T-helper 2 cell (primary cell): Measurements from ENCODE around the gene PIK3C3.
A peak's percentile ranks its signal among the peaks of the same experiment; 100 is the strongest.
"Not testable (repeated sequence)": the region's sequence is repeated elsewhere in the genome, so short reads cannot be mapped to it uniquely, and the experiment has no call there.

Source experiments
- DNase-seq, 5 experiments: peaks; one replicate each; pipeline versions ENCODE4 v3.0.0 to v3.0.0-alpha.2; 2012 to 2022

Gene PIK3C3

GRCh38 chr18:42025974-42026625 lies 71.1 kb downstream of the PIK3C3 start:
- peak in 1 of 5 experiments; percentile 47 for DNase-seq

- peak in 2 of 5 experiments; percentile 5 to 53 for DNase-seq
Measured at GRCh38 chr18:42028247-42028832, 73.3 kb downstream of the PIK3C3 start.

- DNase-seq: peak in 1 of 5 experiments; percentile 67
Measured at GRCh38 chr18:42029092-42029491, 74.1 kb downstream of the PIK3C3 start.

GRCh38 chr18:42030586-42031182 lies 75.7 kb downstream of the PIK3C3 start:
- DNase-seq: no peak

- DNase-seq: no peak
Measured at GRCh38 chr18:42032447-42032846, 77.4 kb downstream of the PIK3C3 start.

GRCh38 chr18:42033137-42033810 lies 78.2 kb downstream of the PIK3C3 start:
- no peak for DNase-seq

- DNase-seq: no peak
Measured at GRCh38 chr18:42038936-42039335, 83.9 kb downstream of the PIK3C3 start.

- DNase-seq: no peak
Measured at GRCh38 chr18:42039396-42039795, 84.4 kb downstream of the PIK3C3 start.

GRCh38 chr18:42041793-42042192 lies 86.8 kb downstream of the PIK3C3 start:
- no peak for DNase-seq

GRCh38 chr18:42045346-42045745 lies 90.3 kb downstream of the PIK3C3 start:
- no peak for DNase-seq

- DNase-seq: no peak
Measured at GRCh38 chr18:42047721-42048120, 92.7 kb downstream of the PIK3C3 start.

GRCh38 chr18:42048158-42048557 lies 93.1 kb downstream of the PIK3C3 start:
- no peak for DNase-seq

- DNase-seq: not testable (repeated sequence)
Measured at GRCh38 chr18:42049536-42049935, 94.5 kb downstream of the PIK3C3 start.

- no peak for DNase-seq
Measured at GRCh38 chr18:42051411-42051810, 96.4 kb downstream of the PIK3C3 start.

GRCh38 chr18:42052122-42052708 lies 97.2 kb downstream of the PIK3C3 start:
- no peak for DNase-seq

GRCh38 chr18:42053188-42053781 lies 98.3 kb downstream of the PIK3C3 start:
- DNase-seq: peak; percentile 10 to 67 (median 31)

- no peak for DNase-seq
Measured at GRCh38 chr18:42064109-42064508, 109.1 kb downstream of the PIK3C3 start.

GRCh38 chr18:42067518-42067917 lies 112.5 kb downstream of the PIK3C3 start:
- DNase-seq: no peak

- no peak for DNase-seq
Measured at GRCh38 chr18:42068030-42068429, 113.0 kb downstream of the PIK3C3 start.

GRCh38 chr18:42069036-42069435 lies 114.0 kb downstream of the PIK3C3 start:
- DNase-seq: no peak

GRCh38 chr18:42072407-42072806 lies 117.4 kb downstream of the PIK3C3 start:
- DNase-seq: no peak

- DNase-seq: no peak
Measured at GRCh38 chr18:42074704-42075103, 119.7 kb downstream of the PIK3C3 start.

- peak in 1 of 5 experiments; percentile 10 for DNase-seq
Measured at GRCh38 chr18:42078711-42079110, 123.7 kb downstream of the PIK3C3 start.
